SK-N-SH treated with all-trans-retinoic acid at 6 μM for 48 hours (cell line): ENCODE results near the gene OGN.

Experiments
- ATAC-seq: fragments of 200-7000 bp; cut with Tn5 transposase; 3 replicates; pipeline ENCODE4 v1.9.1; 2020; ENCODE audit warnings: mild to moderate bottlenecking, moderate library complexity
- BACH2 ChIP-seq: fragments of 250-450 bp; sonication (Bioruptor Pico); IDR thresholded peaks from 2 replicates; pipeline ENCODE4 v1.9.0; 2021; ENCODE audit warnings: mild to moderate bottlenecking, borderline replicate concordance
- CREB5 ChIP-seq: fragments of 250-450 bp; sonication (Bioruptor Pico); IDR thresholded peaks from 2 replicates; pipeline ENCODE4 v1.5.1; 2020; ENCODE audit warnings: low read depth, mild to moderate bottlenecking, moderate library complexity
- CSDC2 ChIP-seq: fragments of 250-450 bp; sonication (Bioruptor Pico); IDR thresholded peaks from 2 replicates; pipeline ENCODE4 v1.5.0; 2020; ENCODE audit warnings: mild to moderate bottlenecking, moderate library complexity
- CSRNP3 ChIP-seq: fragments of 250-450 bp; sonication (Bioruptor Pico); IDR thresholded peaks from 2 replicates; pipeline ENCODE4 v1.5.1; 2021; ENCODE audit warnings: mild to moderate bottlenecking, moderate library complexity
- ESRRG ChIP-seq: fragments of 250-450 bp; sonication (Bioruptor Pico); IDR thresholded peaks from 2 replicates; pipeline ENCODE4 v1.6.1; 2021; ENCODE audit warnings: mild to moderate bottlenecking
- GLIS3 ChIP-seq: fragments of 250-450 bp; sonication (Bioruptor Pico); IDR thresholded peaks from 2 replicates; pipeline ENCODE4 v1.5.0; 2020; ENCODE audit warnings: mild to moderate bottlenecking, moderate library complexity
- ISL1 ChIP-seq: fragments of 250-450 bp; sonication (Bioruptor Pico); IDR thresholded peaks from 2 replicates; pipeline ENCODE4 v2.1.2; 2022; ENCODE audit warnings: mild to moderate bottlenecking, moderate library complexity
- OSR1 ChIP-seq: fragments of 250-450 bp; sonication (Bioruptor Pico); IDR thresholded peaks from 2 replicates; pipeline ENCODE4 v1.8.0; 2022; ENCODE audit warnings: moderate library complexity, mild to moderate bottlenecking, inconsistent platforms
- PATZ1 ChIP-seq: fragments of 250-450 bp; sonication (Bioruptor Pico); IDR thresholded peaks from 2 replicates; pipeline ENCODE4 v1.8.0; 2020; ENCODE audit warnings: mild to moderate bottlenecking, moderate library complexity, borderline replicate concordance
- POU6F1 ChIP-seq: fragments of 250-450 bp; sonication (Bioruptor Pico); IDR thresholded peaks from 2 replicates; pipeline ENCODE4 v1.8.0; 2021; ENCODE audit warnings: low read depth, mild to moderate bottlenecking, moderate library complexity, borderline replicate concordance
- RARB ChIP-seq: fragments of 250-450 bp; sonication (Bioruptor Pico); IDR thresholded peaks from 2 replicates; pipeline ENCODE4 v1.8.0; 2021; ENCODE audit warnings: mild to moderate bottlenecking, moderate library complexity
- SNAI2 ChIP-seq: fragments of 250-450 bp; sonication (Bioruptor Pico); IDR thresholded peaks from 2 replicates; pipeline ENCODE4 v1.5.0; 2020; ENCODE audit warnings: mild to moderate bottlenecking, moderate library complexity
- TOX ChIP-seq: fragments of 250-450 bp; sonication (Bioruptor Pico); IDR thresholded peaks from 2 replicates; pipeline ENCODE4 v1.8.0; 2021; ENCODE audit warnings: mild to moderate bottlenecking, moderate library complexity, borderline replicate concordance
- TSHZ2 ChIP-seq: fragments of 250-450 bp; sonication (Bioruptor Pico); IDR thresholded peaks from 2 replicates; pipeline ENCODE4 v1.5.0; 2020; ENCODE audit warnings: mild to moderate bottlenecking, moderate library complexity
- ZFP3 ChIP-seq: fragments of 250-450 bp; sonication (Bioruptor Pico); IDR thresholded peaks from 2 replicates; pipeline ENCODE4 v1.5.0; 2020; ENCODE audit warnings: mild to moderate bottlenecking, moderate library complexity
- ZFP30 ChIP-seq: fragments of 450-650 bp; formaldehyde crosslinking; IDR thresholded peaks from 2 replicates; pipeline ENCODE4 v1.5.0; 2022; ENCODE audit warnings: mild to moderate bottlenecking, moderate library complexity
- ZNF565 ChIP-seq: fragments of 450-650 bp; formaldehyde crosslinking; conservative IDR thresholded peaks from 2 replicates; pipeline ENCODE4 v1.5.0; 2020; ENCODE audit warnings: low read depth, mild to moderate bottlenecking, moderate library complexity
- ZNF70 ChIP-seq: fragments of 450-650 bp; formaldehyde crosslinking; IDR thresholded peaks from 2 replicates; pipeline ENCODE4 v1.5.0; 2020; ENCODE audit warnings: mild to moderate bottlenecking, moderate library complexity
- ZNF8 ChIP-seq: fragments of 450-650 bp; formaldehyde crosslinking; IDR thresholded peaks from 2 replicates; pipeline ENCODE4 v1.5.0; 2020; ENCODE audit warnings: mild to moderate bottlenecking, moderate library complexity

OGN gene

GRCh38 chr9:92438900-92439526, 34.6 kb upstream of the OGN start (continued):
- no peak for TF ChIP-seq TOX (CRISPR knock-in tag)

- TF ChIP-seq RARB = no peak
- no peak for TF ChIP-seq ESRRG (CRISPR knock-in tag)
- no peak for TF ChIP-seq CSDC2
- no peak for TF ChIP-seq CSRNP3 (CRISPR knock-in tag)
- TF ChIP-seq GLIS3 (CRISPR knock-in tag) = no peak
- TF ChIP-seq SNAI2 (CRISPR knock-in tag) = no peak
- no peak for TF ChIP-seq POU6F1 (CRISPR knock-in tag)
- no peak for ATAC-seq
These were observed 30.9 kb upstream of the OGN start for GRCh38 chr9:92435263-92435662.

GRCh38 chr9:92432972-92433548, 28.7 kb upstream of the OGN start:
- TF ChIP-seq BACH2 (CRISPR knock-in tag) = no peak
- TF ChIP-seq ZNF70 (CRISPR knock-in tag) = no peak
- TF ChIP-seq OSR1 (CRISPR knock-in tag) = no peak
- TF ChIP-seq CSDC2 = no peak
- TF ChIP-seq GLIS3 (CRISPR knock-in tag) = no peak
- TF ChIP-seq ZFP30 (CRISPR knock-in tag) = no peak
- no peak for TF ChIP-seq ESRRG (CRISPR knock-in tag)
- TF ChIP-seq TSHZ2 = no peak
- no peak for TF ChIP-seq PATZ1 (CRISPR knock-in tag)
- TF ChIP-seq ZNF565 = no peak
- TF ChIP-seq ZNF8 = no peak
- TF ChIP-seq SNAI2 (CRISPR knock-in tag) = no peak
- no peak for TF ChIP-seq RARB
- TF ChIP-seq ZFP3 (CRISPR knock-in tag) = no peak
- ATAC-seq = no peak

GRCh38 chr9:92432350-92432749, 28.0 kb upstream of the OGN start:
- no peak for ATAC-seq
- TF ChIP-seq ZFP30 (CRISPR knock-in tag) (no peak), TSHZ2 (no peak), GLIS3 (CRISPR knock-in tag) (no peak), RARB (no peak), ISL1 (CRISPR knock-in tag) (no peak), CSDC2 (no peak), BACH2 (CRISPR knock-in tag) (no peak), CREB5 (no peak), CSRNP3 (CRISPR knock-in tag) (no peak), POU6F1 (CRISPR knock-in tag) (no peak)
